Mucosa of stomach (tissue), 1 donor: ENCODE results near the gene DNAI2.

Experiments used
- H3K27me3 ChIP-seq: one replicate; pipeline ENCODE4 v1.7.0; 2013; ENCODE audit warnings: mild to moderate bottlenecking, low read length; ENCODE audit not compliant: control insufficient read depth, insufficient read depth
- H3K36me3 ChIP-seq: one replicate; pipeline ENCODE4 v1.7.0; 2013; ENCODE audit warnings: low read length; ENCODE audit not compliant: control insufficient read depth, insufficient read depth
- H3K4me1 ChIP-seq: one replicate; pipeline ENCODE4 v1.7.0; 2013; ENCODE audit warnings: mild to moderate bottlenecking, low read length; ENCODE audit not compliant: control insufficient read depth, insufficient read depth
- H3K4me3 ChIP-seq: one replicate; pipeline ENCODE4 v1.7.0; 2013; ENCODE audit warnings: low read length
- H3K9ac ChIP-seq: one replicate; pipeline ENCODE4 v1.7.0; 2013; ENCODE audit warnings: mild to moderate bottlenecking, low read length, moderate library complexity
- H3K9me3 ChIP-seq: one replicate; pipeline ENCODE4 v1.7.0; 2013; ENCODE audit warnings: mild to moderate bottlenecking, low read length, moderate library complexity; ENCODE audit not compliant: control insufficient read depth
- donor health status: Pancreatic carcinoma.

Gene DNAI2

DNA sequence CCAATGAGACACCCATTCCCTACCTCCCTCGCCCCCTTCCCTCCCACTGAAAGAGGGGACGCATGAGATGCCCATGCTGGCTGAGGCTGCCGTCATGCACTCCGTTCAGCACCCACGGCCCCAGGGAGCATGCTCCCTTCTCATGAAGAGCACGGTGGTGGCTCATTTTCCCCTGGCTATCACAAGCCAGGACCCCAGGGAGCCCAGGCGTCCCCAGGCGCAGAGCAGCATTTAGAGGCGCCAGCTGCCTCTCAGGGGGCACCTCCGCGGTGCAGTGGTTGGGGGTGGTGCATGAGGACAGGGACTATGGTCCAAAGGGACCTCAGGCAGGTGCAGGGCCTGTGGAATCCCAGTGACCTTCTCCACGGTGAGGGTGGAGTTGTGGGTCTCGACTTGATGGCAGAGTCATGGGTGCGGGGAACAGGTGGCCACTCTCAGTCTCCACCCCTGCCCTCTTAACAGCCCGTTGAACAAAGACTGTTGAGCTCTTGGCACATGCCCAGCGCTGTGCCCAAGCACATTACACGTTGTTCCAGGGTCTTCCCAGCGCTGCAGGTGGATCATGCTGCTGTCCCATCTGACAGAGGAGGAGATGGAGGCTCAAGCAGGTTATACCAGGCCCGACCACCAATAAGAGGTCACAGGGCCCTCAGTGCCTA lies 65.6 kb downstream of the DNAI2 start:
- no peaks in the 10 kb centered on the region for H3K4me1 ChIP-seq
- no peak overlapping the region for H3K4me3 ChIP-seq
- H3K27me3 ChIP-seq: peaks cover 12% of the 10 kb centered on the region
- H3K36me3 ChIP-seq: no peaks in the 10 kb centered on the region
- H3K9ac ChIP-seq: no peak overlapping the region
- no peaks in the 10 kb centered on the region for H3K9me3 ChIP-seq

DNA sequence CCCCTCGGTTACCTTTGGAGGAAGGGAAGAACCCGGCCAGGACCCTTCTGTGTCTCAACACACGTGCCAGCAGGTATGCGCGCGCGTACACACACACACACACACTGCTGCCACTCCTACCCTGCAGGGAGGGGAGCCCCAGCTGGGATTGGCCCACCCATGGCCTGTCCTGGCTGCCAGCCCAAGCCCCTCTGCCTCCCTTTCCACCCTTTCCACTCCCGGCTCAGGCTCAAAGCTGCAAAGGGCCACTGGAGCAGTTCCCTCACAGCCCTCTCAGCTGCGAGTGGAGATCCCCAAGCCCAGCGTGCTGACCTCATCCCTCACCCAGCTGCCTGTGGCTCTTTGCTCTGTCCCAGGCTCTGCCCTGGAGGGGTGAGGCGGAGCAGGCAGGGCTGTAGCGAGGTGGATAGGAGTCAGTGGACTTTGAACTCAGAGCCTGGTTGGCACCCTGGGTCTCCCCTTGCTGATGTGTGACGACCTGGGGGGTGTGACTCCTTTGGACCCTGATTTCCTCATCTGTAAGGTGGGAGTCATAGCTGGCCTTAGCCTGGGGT lies 66.5 kb downstream of the DNAI2 start:
- Histone ChIP-seq H3K4me3 (no peak overlapping the region), H3K9ac (no peak overlapping the region), H3K9me3 (no peaks in the 10 kb centered on the region), H3K4me1 (no peaks in the 10 kb centered on the region), H3K27me3 (peaks cover 12% of the 10 kb centered on the region), H3K36me3 (no peaks in the 10 kb centered on the region)

GRCh38 chr17:74342224-74342623 lies 68.2 kb downstream of the DNAI2 start:
- peaks cover 12% of the 10 kb centered on the region for H3K27me3 ChIP-seq

GRCh38 chr17:74343121-74343520 lies 69.1 kb downstream of the DNAI2 start:
- H3K27me3 ChIP-seq: peaks cover 12% of the 10 kb centered on the region
- H3K4me3 ChIP-seq: no peak overlapping the region
- no peaks in the 10 kb centered on the region for H3K4me1 ChIP-seq

More at GRCh38 chr17:74342224-74342623, 68.2 kb downstream of the DNAI2 start:
- no peaks in the 10 kb centered on the region for H3K9me3 ChIP-seq
- no peak overlapping the region for H3K9ac ChIP-seq
- no peaks in the 10 kb centered on the region for H3K4me1 ChIP-seq
- H3K36me3 ChIP-seq: no peaks in the 10 kb centered on the region
- H3K4me3 ChIP-seq: no peak overlapping the region

DNA sequence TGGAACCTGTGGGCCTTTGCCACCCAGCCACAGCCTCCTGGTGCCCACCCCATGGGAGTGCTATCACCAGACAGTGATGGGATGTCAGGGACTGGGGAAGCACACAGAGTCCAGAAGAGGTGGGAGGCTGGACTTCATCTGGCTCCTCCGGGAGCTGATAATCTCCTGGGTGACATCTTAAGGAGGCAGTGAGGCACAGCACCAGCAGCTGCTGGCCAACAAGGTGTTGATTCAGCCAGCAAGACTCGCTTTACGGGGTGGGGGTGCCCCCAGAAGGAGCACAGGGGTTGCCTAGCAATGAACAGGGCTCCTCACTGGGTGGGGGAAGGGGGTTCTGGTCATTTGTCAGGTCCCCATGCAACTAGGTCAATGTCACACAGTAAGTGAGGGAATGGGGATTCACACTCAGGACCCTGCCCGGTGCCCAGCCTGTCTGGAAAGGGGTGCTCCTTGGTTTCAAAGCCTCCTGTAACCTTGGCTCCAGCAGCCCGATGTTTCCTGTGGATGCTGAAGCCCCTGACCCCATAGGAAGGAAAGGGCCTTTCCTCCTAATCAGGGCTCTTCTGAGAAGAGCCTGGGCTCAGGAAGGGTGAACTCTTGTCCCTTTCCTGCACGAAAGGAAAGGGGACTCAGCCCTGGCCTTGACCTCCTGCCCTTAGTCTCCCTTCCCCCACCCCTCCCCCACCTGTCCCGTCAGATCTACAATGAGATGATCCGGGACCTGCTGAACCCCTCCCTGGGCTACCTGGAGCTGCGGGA lies 69.7 kb downstream of the DNAI2 start:
- no peaks in the 10 kb centered on the region for H3K4me1 ChIP-seq
- no peak overlapping the region for H3K4me3 ChIP-seq
- peaks cover 8% of the 10 kb centered on the region for H3K27me3 ChIP-seq
- no peaks in the 10 kb centered on the region for H3K36me3 ChIP-seq
- no peak overlapping the region for H3K9ac ChIP-seq
- no peaks in the 10 kb centered on the region for H3K9me3 ChIP-seq

More at GRCh38 chr17:74343121-74343520, 69.1 kb downstream of the DNAI2 start:
- Histone ChIP-seq H3K36me3 (no peaks in the 10 kb centered on the region), H3K9ac (no peak overlapping the region), H3K9me3 (no peaks in the 10 kb centered on the region)

DNA sequence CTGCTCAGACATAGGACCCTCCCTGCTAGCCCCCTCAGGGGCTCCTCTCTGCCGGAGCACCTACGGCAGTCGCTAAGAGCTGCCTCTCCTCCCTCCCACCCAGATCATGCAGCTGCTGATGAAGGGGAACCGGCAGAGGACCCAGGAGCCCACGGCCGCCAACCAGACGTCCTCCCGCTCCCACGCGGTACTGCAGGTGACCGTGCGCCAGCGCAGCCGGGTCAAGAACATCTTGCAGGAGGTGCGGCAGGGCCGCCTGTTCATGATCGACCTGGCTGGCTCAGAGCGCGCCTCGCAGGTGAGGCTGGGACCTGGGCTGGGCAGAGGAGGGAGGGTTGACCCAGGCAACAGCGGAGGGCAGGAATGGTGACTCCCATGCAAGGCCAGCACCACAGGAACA lies 70.6 kb downstream of the DNAI2 start:
- H3K9ac ChIP-seq: no peak overlapping the region
- H3K36me3 ChIP-seq: no peaks in the 10 kb centered on the region
- no peaks in the 10 kb centered on the region for H3K9me3 ChIP-seq
- H3K4me1 ChIP-seq: no peaks in the 10 kb centered on the region
- no peak overlapping the region for H3K4me3 ChIP-seq
- peaks cover 9% of the 10 kb centered on the region for H3K27me3 ChIP-seq

GRCh38 chr17:74345433-74346241 lies 71.6 kb downstream of the DNAI2 start:
- H3K27me3 ChIP-seq: peaks cover 9% of the 10 kb centered on the region
- H3K9me3 ChIP-seq: no peaks in the 10 kb centered on the region
- H3K4me3 ChIP-seq: no peak overlapping the region
- H3K9ac ChIP-seq: no peak overlapping the region
- H3K36me3 ChIP-seq: no peaks in the 10 kb centered on the region
- H3K4me1 ChIP-seq: no peaks in the 10 kb centered on the region

DNA sequence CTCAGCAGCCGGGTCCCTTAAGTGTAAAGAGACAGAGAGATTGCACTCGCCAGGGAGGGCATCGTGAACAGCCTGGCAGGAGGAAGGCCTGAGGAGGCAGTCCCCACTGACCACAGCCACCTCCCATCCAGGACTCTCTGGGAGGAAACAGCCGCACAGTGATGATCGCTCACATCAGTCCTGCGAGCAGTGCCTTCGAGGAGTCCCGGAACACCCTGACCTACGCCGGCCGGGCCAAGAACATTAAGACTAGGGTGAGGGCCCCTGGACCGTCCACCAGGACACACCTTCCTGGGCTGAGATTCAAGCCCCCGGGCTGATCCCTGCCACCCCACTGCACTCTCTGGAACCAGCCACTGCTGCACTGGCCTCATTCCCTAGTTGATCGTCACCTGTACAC lies 73.6 kb downstream of the DNAI2 start:
- Histone ChIP-seq H3K4me1 (no peaks in the 10 kb centered on the region), H3K4me3 (no peak overlapping the region), H3K27me3 (peaks cover 23% of the 10 kb centered on the region), H3K9ac (no peak overlapping the region), H3K36me3 (no peaks in the 10 kb centered on the region), H3K9me3 (no peaks in the 10 kb centered on the region)

DNA sequence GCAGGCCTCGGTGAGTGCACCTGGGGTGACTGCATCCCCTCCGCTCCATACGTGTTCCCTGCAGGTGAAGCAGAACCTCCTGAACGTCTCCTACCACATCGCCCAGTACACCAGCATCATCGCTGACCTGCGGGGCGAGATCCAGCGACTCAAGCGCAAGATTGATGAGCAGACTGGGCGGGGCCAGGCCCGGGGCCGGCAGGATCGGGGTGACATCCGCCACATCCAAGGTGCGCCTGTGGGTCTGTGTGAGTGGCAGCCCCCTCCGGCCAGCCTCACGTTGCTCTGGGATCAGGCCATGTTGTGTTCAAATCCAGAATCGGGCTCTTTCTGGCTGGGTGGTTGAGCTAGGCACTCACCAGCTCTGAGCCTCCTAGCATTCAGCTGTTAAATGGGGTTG lies 75.1 kb downstream of the DNAI2 start:
- Histone ChIP-seq H3K4me3 (no peak overlapping the region), H3K4me1 (no peaks in the 10 kb centered on the region), H3K27me3 (peaks cover 32% of the 10 kb centered on the region), H3K36me3 (no peaks in the 10 kb centered on the region), H3K9me3 (no peaks in the 10 kb centered on the region), H3K9ac (no peak overlapping the region)

- H3K27me3 ChIP-seq: peaks cover 38% of the 10 kb centered on the region
- no peak overlapping the region for H3K4me3 ChIP-seq
- no peak overlapping the region for H3K9ac ChIP-seq
- H3K9me3 ChIP-seq: no peaks in the 10 kb centered on the region
- no peaks in the 10 kb centered on the region for H3K36me3 ChIP-seq
- H3K4me1 ChIP-seq: no peaks in the 10 kb centered on the region
Measured at GRCh38 chr17:74350486-74350885, 76.5 kb downstream of the DNAI2 start.

DNA sequence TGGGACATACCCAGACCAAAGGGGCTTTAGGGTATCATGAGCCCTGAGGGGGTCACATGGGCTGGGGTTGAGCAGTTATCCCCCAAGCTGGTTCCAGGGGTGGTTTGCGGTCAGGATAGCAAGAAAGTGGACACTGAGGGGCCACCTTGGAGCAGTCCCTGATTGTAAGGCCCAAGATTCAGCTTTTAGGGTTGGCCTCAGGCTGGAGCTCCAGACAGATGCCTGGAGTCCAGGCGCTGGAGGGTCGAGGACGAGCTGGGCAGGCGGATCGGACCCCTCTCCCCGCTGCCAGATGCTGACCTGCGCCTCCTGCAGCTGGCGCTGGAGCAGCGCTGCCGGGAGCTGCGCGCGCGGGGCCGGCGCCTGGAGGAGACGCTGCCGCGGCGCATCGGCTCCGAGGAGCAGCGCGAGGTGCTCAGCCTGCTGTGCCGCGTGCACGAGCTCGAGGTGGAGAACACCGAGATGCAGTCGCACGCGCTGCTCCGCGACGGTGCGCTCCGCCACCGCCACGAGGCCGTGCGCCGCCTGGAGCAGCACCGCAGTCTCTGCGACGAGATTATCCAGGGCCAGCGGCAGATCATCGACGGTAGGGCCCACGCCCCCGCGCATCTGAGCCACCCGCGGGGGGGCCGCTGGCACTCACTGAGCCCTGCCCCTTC lies 77.6 kb downstream of the DNAI2 start:
- no peak overlapping the region for H3K9ac ChIP-seq
- H3K27me3 ChIP-seq: peaks cover 50% of the 10 kb centered on the region
- H3K4me3 ChIP-seq: no peak overlapping the region
- H3K36me3 ChIP-seq: no peaks in the 10 kb centered on the region
- H3K9me3 ChIP-seq: no peaks in the 10 kb centered on the region
- peaks cover 4% of the 10 kb centered on the region for H3K4me1 ChIP-seq
